Mucosa of stomach (tissue), 1 donor: ENCODE results near the gene HBE1.
"Not testable (repeated sequence)": the region's sequence is repeated elsewhere in the genome, so short reads cannot be mapped to it uniquely, and the experiment has no call there.

Experiments used
- H3K27me3 ChIP-seq: one replicate; pipeline ENCODE4 v1.7.0; 2013; ENCODE audit warnings: mild to moderate bottlenecking, low read length; ENCODE audit not compliant: control insufficient read depth, insufficient read depth
- H3K36me3 ChIP-seq: one replicate; pipeline ENCODE4 v1.7.0; 2013; ENCODE audit warnings: low read length; ENCODE audit not compliant: control insufficient read depth, insufficient read depth
- H3K4me1 ChIP-seq: one replicate; pipeline ENCODE4 v1.7.0; 2013; ENCODE audit warnings: mild to moderate bottlenecking, low read length; ENCODE audit not compliant: control insufficient read depth, insufficient read depth
- H3K4me3 ChIP-seq: one replicate; pipeline ENCODE4 v1.7.0; 2013; ENCODE audit warnings: low read length
- H3K9ac ChIP-seq: one replicate; pipeline ENCODE4 v1.7.0; 2013; ENCODE audit warnings: mild to moderate bottlenecking, low read length, moderate library complexity
- H3K9me3 ChIP-seq: one replicate; pipeline ENCODE4 v1.7.0; 2013; ENCODE audit warnings: mild to moderate bottlenecking, low read length, moderate library complexity; ENCODE audit not compliant: control insufficient read depth
- donor health status: Pancreatic carcinoma.

Gene HBE1

DNA sequence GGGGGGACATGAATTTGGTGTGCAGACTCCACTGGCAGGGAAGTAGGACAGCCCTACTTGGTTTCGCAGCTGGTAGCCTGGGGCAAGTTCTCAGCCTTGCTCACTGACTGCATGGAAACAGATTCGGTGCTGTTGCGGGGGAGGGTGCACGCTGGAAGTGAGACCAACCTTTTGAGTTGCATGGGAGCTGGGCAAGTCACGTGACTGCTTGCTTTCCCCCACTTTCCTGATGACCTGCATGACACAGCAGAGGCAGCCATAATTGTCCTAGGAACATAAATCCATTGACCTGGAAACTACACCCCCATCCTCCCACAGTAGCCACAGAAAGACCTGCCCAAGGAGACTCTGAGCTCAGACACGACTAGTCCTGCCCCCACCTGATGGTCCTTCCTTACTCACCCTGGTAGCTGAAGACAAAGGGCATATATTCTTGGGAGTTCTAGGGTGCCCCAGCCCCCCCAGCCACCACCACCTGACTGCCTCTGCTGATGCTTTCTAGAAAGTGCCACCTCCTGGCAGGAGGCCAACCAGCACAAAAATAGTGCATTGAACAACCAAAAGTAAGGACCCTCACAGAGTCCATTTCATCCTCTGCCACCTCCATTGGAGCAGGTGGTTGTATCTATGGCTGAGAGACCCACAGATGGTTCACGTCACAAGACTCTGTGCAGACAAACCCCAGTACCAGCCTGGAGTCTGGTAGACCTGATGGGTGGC lies 11.0 kb downstream of the HBE1 start:
- no peaks in the 10 kb centered on the region for H3K4me1 ChIP-seq
- no peak overlapping the region for H3K4me3 ChIP-seq
- H3K9ac ChIP-seq, result no peak overlapping the region
- no peaks in the 10 kb centered on the region for H3K27me3 ChIP-seq
- no peaks in the 10 kb centered on the region for H3K36me3 ChIP-seq
- no peaks in the 10 kb centered on the region for H3K9me3 ChIP-seq

DNA sequence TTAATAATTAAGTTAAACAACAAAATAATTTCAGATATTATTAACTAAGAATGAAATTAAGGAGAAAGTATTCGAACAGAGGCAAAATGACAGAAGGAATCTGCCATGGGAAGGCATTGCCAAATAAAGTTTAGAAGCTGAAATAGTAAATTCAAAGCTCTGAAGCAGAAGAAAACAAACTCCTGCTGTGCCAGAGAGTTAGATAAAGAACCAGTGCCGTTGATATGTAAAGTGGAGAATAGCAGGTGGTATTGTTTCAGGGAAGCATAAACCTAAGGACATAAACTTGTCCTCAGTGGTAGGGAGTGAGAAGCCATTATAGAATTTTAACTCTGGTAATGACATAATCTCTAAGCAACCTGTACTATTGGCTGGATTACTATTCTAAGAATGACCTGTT lies 12.4 kb downstream of the HBE1 start:
- no peaks in the 10 kb centered on the region for H3K27me3 ChIP-seq
- H3K36me3 ChIP-seq, result no peaks in the 10 kb centered on the region
- H3K4me3 ChIP-seq, result no peak overlapping the region
- no peaks in the 10 kb centered on the region for H3K4me1 ChIP-seq
- H3K9me3 ChIP-seq, result no peaks in the 10 kb centered on the region
- H3K9ac ChIP-seq, result no peak overlapping the region

DNA sequence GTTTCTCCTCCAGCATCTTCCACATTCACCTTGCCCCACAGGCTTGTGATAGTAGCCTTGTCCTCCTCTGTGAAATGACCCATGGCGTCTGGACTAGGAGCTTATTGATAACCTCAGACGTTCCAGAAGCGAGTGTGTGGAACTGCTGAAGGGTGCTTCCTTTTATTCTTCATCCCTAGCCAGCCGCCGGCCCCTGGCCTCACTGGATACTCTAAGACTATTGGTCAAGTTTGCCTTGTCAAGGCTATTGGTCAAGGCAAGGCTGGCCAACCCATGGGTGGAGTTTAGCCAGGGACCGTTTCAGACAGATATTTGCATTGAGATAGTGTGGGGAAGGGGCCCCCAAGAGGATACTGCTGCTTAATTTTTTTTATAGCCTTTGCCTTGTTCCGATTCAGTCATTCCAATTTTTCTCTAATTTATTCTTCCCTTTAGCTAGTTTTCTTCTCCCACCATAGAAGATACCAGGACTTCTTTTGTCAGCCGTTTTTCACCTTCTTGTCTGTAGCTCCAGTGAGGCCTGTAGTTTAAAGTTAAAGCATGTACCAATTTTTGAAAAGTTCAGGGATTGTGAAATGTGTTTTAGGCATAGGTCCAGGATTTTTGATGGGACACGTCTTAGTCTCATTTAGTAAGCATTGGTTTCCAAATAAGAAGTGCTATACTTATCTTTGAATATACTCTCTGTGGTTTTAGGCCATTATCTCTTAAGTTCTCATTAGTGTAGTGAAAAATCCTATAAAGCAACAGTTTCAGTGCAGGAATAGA lies 14.9 kb downstream of the HBE1 start, which contains the start of gene HBG2:
Gene HBG2 (minus strand): TSS at position 136 of the 768 bp plus-strand sequence. CDS start 53 bp downstream, at position 83.
- H3K4me1 ChIP-seq, H3K9me3 ChIP-seq, H3K9ac ChIP-seq, H3K4me3 ChIP-seq, H3K36me3 ChIP-seq, H3K27me3 ChIP-seq: not testable (repeated sequence)

DNA sequence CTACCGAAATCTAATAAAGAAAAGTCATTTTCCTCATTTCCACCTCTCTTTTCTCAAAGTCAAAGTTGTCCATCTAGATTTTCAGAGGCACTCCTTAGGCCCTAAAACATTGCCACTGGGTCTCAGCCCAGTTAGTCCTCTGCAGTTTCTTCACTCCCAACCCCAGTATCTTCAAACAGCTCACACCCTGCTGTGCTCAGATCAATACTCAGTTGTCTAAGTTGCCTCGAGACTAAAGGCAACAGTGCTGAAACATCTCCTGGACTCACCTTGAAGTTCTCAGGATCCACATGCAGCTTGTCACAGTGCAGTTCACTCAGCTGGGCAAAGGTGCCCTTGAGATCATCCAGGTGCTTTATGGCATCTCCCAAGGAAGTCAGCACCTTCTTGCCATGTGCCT lies 15.7 kb downstream of the HBE1 start:
- not testable (repeated sequence) for H3K9ac ChIP-seq, H3K27me3 ChIP-seq, H3K9me3 ChIP-seq, H3K4me3 ChIP-seq, H3K4me1 ChIP-seq, H3K36me3 ChIP-seq

DNA sequence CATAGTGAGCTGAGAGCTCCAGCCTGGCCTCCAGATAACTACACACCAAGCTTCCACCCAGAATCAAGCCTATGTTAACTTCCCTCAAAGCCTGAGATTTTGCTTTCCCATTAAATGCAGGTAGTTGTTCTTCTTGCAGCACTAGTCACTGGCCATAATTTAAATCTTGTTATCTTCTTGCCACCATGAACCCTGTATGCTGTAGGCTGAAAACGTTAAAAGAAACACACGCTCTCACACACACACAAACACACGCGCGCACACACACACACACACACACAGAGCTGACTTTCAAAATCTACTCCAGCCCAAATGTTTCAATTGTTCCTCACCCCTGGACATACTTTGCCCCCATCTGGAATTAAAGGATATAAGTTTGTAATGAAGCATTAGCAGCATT lies 16.3 kb downstream of the HBE1 start:
- H3K36me3 ChIP-seq, H3K4me3 ChIP-seq, H3K9me3 ChIP-seq, H3K27me3 ChIP-seq, H3K4me1 ChIP-seq, H3K9ac ChIP-seq: not testable (repeated sequence)

DNA sequence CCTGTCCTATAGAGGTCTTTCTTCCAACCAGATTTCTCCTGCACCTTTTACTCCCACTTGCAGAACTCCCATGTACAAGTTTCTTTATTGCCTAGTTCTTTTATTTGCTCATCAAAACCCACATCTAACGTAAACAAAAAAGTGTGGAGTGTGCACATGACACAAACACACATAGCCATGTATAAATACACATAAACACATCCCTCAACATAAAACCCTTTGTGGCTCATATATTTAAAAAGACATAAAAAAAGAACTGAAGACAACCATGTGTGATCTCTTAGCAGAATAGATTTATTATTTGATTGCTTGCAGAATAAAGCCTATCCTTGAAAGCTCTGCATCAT lies 16.9 kb downstream of the HBE1 start:
- Histone ChIP-seq H3K4me1 (no peaks in the 10 kb centered on the region), H3K27me3 (no peaks in the 10 kb centered on the region), H3K9me3 (no peaks in the 10 kb centered on the region), H3K9ac (no peak overlapping the region), H3K4me3 (no peak overlapping the region), H3K36me3 (no peaks in the 10 kb centered on the region)

DNA sequence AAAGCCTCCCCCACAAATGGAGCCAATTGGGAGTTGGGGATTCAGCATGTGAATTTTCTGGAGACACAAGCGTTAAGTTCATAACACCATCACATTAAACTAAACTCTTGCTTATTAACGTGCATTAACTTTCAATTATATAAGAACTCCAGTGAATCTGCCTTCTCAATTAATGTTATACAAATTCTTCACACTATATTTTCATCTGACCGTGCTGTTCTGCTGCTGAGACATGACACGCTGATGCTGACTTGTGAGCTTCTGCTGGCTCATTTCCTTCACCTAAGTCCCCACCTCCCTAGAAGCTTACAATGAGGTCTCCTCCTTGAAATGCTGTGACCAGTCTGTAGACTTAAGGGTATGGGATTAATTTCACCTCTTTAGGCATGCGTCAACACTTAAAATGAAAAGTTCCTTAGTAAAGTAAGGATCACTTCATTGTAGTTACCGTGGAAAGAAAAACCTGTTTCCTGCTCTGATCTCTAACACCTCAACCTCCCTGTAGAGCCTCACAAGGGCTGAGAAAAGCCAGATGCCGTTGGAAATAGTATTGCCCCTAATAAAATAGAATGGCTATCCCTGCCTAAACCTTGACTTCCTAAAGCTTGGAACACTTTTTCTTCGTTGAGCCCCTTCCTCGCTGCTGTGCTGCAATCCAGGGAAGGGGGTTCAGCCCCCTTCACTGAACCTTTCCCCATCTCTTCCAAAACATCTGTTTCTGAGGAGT lies 17.4 kb downstream of the HBE1 start:
- no peaks in the 10 kb centered on the region for H3K4me1 ChIP-seq
- H3K9me3 ChIP-seq, result no peaks in the 10 kb centered on the region
- no peaks in the 10 kb centered on the region for H3K36me3 ChIP-seq
- H3K27me3 ChIP-seq, result no peaks in the 10 kb centered on the region
- H3K4me3 ChIP-seq, result no peak overlapping the region
- no peak overlapping the region for H3K9ac ChIP-seq

DNA sequence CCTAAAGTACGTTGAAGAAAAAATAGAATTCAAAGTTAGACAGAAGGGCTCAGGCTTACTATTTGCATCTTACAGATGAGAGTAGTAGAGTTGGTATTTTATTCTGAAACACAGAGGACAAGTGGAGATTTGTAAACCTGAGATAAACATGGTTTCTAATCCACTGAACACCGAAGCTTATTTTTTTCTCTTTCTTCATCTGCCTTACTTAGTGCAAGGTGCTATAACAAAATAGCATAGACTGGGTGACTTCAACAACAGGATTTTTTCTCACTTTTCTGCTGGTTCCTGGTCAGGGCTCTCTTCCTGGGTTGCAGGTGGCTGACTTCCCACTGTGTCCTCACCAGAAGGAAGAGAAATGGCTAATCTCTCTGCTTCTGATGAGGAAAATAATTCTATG lies 18.0 kb downstream of the HBE1 start:
- no peaks in the 10 kb centered on the region for H3K4me1 ChIP-seq
- no peaks in the 10 kb centered on the region for H3K36me3 ChIP-seq

DNA sequence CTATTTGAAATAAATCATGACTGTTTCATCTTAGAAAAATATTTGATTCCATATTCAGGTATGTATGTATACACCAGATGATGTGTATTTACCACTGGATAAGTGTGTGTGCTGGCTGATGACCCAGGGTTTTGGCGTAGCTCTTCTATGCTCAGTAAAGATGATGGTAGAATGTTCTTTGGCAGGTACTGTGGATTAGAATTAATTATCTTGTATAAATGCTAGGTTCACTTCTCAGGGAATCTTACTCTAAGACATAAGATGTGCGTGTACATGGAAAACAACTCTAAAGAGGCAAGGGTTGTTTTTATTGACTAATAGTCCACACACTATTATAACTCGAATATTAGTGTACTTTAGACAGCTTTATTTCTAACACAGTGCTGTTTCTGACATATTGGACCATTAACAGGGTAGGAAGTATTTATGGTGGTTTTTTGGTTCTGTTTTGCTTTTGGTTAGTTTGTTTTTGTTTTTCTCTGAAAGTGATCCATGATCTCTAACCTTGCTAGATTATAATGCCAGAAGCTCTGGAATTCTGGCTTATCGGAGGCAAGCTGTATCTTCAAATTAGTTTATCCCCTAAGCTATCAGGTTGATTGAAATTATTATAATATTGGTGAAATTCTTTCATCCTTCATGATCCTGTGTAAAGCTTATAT lies 19.1 kb downstream of the HBE1 start:
- Histone ChIP-seq H3K9ac (no peak overlapping the region), H3K4me1 (no peaks in the 10 kb centered on the region)

More for the DNA sequence above, 18.0 kb downstream of the HBE1 start:
- Histone ChIP-seq H3K27me3 (no peaks in the 10 kb centered on the region), H3K9ac (no peak overlapping the region), H3K9me3 (no peaks in the 10 kb centered on the region), H3K4me3 (no peak overlapping the region)

DNA sequence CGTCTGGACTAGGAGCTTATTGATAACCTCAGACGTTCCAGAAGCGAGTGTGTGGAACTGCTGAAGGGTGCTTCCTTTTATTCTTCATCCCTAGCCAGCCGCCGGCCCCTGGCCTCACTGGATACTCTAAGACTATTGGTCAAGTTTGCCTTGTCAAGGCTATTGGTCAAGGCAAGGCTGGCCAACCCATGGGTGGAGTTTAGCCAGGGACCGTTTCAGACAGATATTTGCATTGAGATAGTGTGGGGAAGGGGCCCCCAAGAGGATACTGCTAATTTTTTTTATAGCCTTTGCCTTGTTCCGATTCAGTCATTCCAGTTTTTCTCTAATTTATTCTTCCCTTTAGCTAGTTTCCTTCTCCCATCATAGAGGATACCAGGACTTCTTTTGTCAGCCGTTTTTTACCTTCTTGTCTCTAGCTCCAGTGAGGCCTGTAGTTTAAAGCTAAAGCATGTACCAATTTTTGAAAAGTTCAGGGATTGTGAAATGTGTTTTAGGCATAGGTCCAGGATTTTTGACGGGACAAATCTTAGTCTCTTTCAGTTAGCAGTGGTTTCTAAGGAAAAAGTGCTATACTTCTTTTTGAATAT lies 19.8 kb downstream of the HBE1 start, which contains the start of gene HBG1:
Gene HBG1 (minus strand): TSS at position 51 of the 590 bp plus-strand sequence. CDS start 53 bp downstream, outside the sequence.
- H3K9me3 ChIP-seq, H3K27me3 ChIP-seq, H3K4me3 ChIP-seq, H3K9ac ChIP-seq, H3K36me3 ChIP-seq, H3K4me1 ChIP-seq: not testable (repeated sequence)

More for the DNA sequence above, 19.1 kb downstream of the HBE1 start:
- no peaks in the 10 kb centered on the region for H3K9me3 ChIP-seq
- no peaks in the 10 kb centered on the region for H3K36me3 ChIP-seq
- H3K27me3 ChIP-seq, result no peaks in the 10 kb centered on the region
- H3K4me3 ChIP-seq, result no peak overlapping the region

DNA sequence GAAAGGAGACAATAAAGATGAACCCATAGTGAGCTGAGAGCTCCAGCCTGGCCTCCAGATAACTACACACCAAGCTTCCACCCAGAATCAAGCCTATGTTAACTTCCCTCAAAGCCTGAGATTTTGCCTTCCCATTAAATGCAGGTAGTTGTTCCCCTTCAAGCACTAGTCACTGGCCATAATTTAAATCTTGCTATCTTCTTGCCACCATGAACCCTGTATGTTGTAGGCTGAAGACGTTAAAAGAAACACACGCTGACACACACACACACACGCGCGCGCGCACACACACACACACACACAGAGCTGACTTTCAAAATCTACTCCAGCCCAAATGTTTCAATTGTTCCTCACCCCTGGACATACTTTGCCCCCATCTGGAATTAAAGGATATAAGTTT lies 21.2 kb downstream of the HBE1 start:
- not testable (repeated sequence) for H3K27me3 ChIP-seq, H3K9me3 ChIP-seq, H3K9ac ChIP-seq, H3K4me3 ChIP-seq, H3K36me3 ChIP-seq, H3K4me1 ChIP-seq
